K562 (cell line): ENCODE data around the gene BSDC1. TPM values are rescaled to one million over a fixed set of nuclear protein-coding genes. Genes with fewer than 3 reads are reported as not detected.
A peak's percentile ranks its signal among the peaks of the same experiment; 100 is the strongest.

ENCODE experiments used
- ATF2 ChIP-seq: sonication (generic); formaldehyde crosslinking; IDR thresholded peaks from 2 replicates; pipeline ENCODE4 v1.8.1; 2022; ENCODE audit warnings: missing genetic modification reagents
- CCNT2 ChIP-seq: IDR thresholded peaks from 2 replicates; pipeline ENCODE4 v1.6.1; 2011; ENCODE audit warnings: borderline replicate concordance, low read depth, mild to moderate bottlenecking, moderate library complexity, mixed read lengths, low read length; ENCODE audit not compliant: insufficient read length; ENCODE audit errors: extremely low read depth
- CREB3 ChIP-seq: fragments of 450-650 bp; conservative IDR thresholded peaks from 2 replicates; pipeline ENCODE4 v1.6.1; 2016; ENCODE audit warnings: missing genetic modification characterization, low read depth, mild to moderate bottlenecking, missing compliant biosample characterization, moderate library complexity
- EHMT2 ChIP-seq: fragments of 450-650 bp; IDR thresholded peaks from 2 replicates; pipeline ENCODE4 v1.6.1; 2018; ENCODE audit warnings: antibody characterized with exemption
- JUN ChIP-seq, 2 experiments: sonication (generic) in 1 of 2; formaldehyde crosslinking in 1 of 2; IDR thresholded peaks; 2 replicates each; pipeline versions ENCODE4 v1.6.1 to v1.8.0; 2012 to 2022; ENCODE audit warnings: borderline replicate concordance in 2 of 2, mild to moderate bottlenecking in 2 of 2, improper control_type of control experiment in 1 of 2, low read depth in 1 of 2, low read length in 1 of 2, missing genetic modification reagents in 1 of 2
- RCOR1 ChIP-seq, 2 experiments: IDR thresholded peaks; 2 replicates each; pipeline ENCODE4 v1.6.1; 2012; ENCODE audit warnings: low read depth in 2 of 2, low read length in 2 of 2, borderline replicate concordance in 1 of 2, improper control_type of control experiment in 1 of 2
- RERE ChIP-seq: sonication (generic); formaldehyde crosslinking; IDR thresholded peaks from 2 replicates; pipeline ENCODE4 v1.8.0; 2023; ENCODE audit warnings: missing genetic modification reagents, mild to moderate bottlenecking, borderline replicate concordance
- TEAD4 ChIP-seq, 2 experiments: sonication (generic) in 1 of 2; formaldehyde crosslinking in 1 of 2; IDR thresholded peaks; 2 replicates each; pipeline versions ENCODE4 v1.6.1 to v1.8.0; 2012 to 2022; ENCODE audit warnings: borderline replicate concordance in 1 of 2, inconsistent platforms in 1 of 2, low read length in 1 of 2, mild to moderate bottlenecking in 1 of 2, missing genetic modification reagents in 1 of 2
- THRAP3 ChIP-seq: fragments of 450-650 bp; IDR thresholded peaks from 2 replicates; pipeline ENCODE4 v1.6.1; 2016; ENCODE audit warnings: mild to moderate bottlenecking, inconsistent platforms, borderline replicate concordance
- ZFP30 ChIP-seq: fragments of 250-450 bp; sonication (Bioruptor Pico); IDR thresholded peaks from 2 replicates; pipeline ENCODE4 v1.8.0; 2022; ENCODE audit warnings: moderate library complexity, mild to moderate bottlenecking, inconsistent platforms, borderline replicate concordance
- ZNF23 ChIP-seq: fragments of 250-450 bp; sonication (Bioruptor Pico); IDR thresholded peaks from 2 replicates; pipeline ENCODE4 v1.4.0; 2020; ENCODE audit warnings: mild to moderate bottlenecking
- polyA plus RNA-seq, 8 experiments: library from polyadenylated mRNA; depleted of rRNA in 4 of 8; stranded (reverse) in 5 of 8; unstranded in 3 of 8; fragments of >200 nt; fragmentation: Nextera tagmentation in 2 of 8; fragmentation: Illumina TruSeq in 1 of 8; extraction: Ambion mirVana in 2 of 8; extraction: Trizol in 1 of 8; gene quantifications; 2 replicates each; pipeline versions ENCODE4 v1.2.1 to v1.2.3, GENCODE V29; 2011 to 2014; ENCODE audit warnings: inconsistent platforms in 1 of 8, missing spikeins in 1 of 8
- total RNA-seq, 7 experiments: library from RNA; depleted of rRNA in 6 of 7; stranded (reverse); fragments of >200 nt in 6 of 7; fragmentation: Illumina TruSeq in 2 of 7; extraction: Trizol in 2 of 7; gene quantifications; 2 replicates each; pipeline versions ENCODE4 v1.2.1 to v1.2.3, GENCODE V29; 2011 to 2021; ENCODE audit warnings: low replicate concordance in 1 of 7

The BSDC1 gene
- total and polyA plus RNA-seq, 9 of the 15 experiments (the other 6 are each of a cell fraction or from before 2014, with no cell fraction given): 10.2 to 96.8 (median 73.1) TPM

- TF ChIP-seq RERE (peak; percentile 68; the same call in 1 of the 2 replicates), ZFP30 (CRISPR knock-in tag) (no peak), ZNF23 (CRISPR knock-in tag) (no peak), CREB3 (tag) (no peak), TEAD4 (IDR thresholded peaks at IDR 0.05; ENCODE audit: low read length) (no peak), TEAD4 (CRISPR knock-in tag; IDR thresholded peaks at IDR 0.05; ENCODE audit: borderline replicate concordance) (no peak), EHMT2 (no peak), ATF2 (CRISPR knock-in tag) (no peak), JUN (IDR thresholded peaks at IDR 0.05; ENCODE audit: borderline replicate concordance, low read depth, low read length) (no peak), JUN (CRISPR knock-in tag; IDR thresholded peaks at IDR 0.05; ENCODE audit: borderline replicate concordance) (no peak), RCOR1 (IDR thresholded peaks at IDR 0.05; ENCODE audit: borderline replicate concordance in 1 of 2, low read depth in 2 of 2, low read length in 2 of 2) (no peak), THRAP3 (no peak), CCNT2 (no peak)
- TF ChIP-seq, all 486 proteins: peak for 9
Observed at GRCh38 chr1:32393136-32393535, 1.1 kb downstream of the BSDC1 start (continued).
